BE2C (cell line): ENCODE data around the gene CDKN3.

Source experiments
- DNase-seq: peaks from one replicate; pipeline ENCODE4 v3.0.0-alpha.2; 2020
- H3K27me3 ChIP-seq: fragments of 250-450 bp; sonication (Bioruptor Pico); 2 replicates; pipeline ENCODE4 v1.5.1; 2020; ENCODE audit warnings: mild to moderate bottlenecking
- H3K36me3 ChIP-seq: fragments of 250-450 bp; sonication (Bioruptor Pico); 2 replicates; pipeline ENCODE4 v1.5.1; 2020; ENCODE audit warnings: mild to moderate bottlenecking
- H3K4me1 ChIP-seq: fragments of 250-450 bp; sonication (Bioruptor Pico); 2 replicates; pipeline ENCODE4 v1.5.1; 2020
- H3K4me3 ChIP-seq: 2 replicates; pipeline ENCODE4 v1.5.1; 2011; ENCODE audit warnings: low read depth, low read length
- H3K9me3 ChIP-seq: fragments of 250-450 bp; sonication (Bioruptor Pico); 2 replicates; pipeline ENCODE4 v1.5.1; 2020
- TF ChIP-seq, protein P1 (sequence below): IDR thresholded peaks from 2 replicates; pipeline ENCODE4 v1.5.1; 2012; ENCODE audit warnings: mild to moderate bottlenecking, low read depth, low read length

The CDKN3 gene

GRCh38 chr14:54366736-54367735 lies 29.8 kb upstream of the CDKN3 start:
- Histone ChIP-seq H3K9me3 (no peaks in the 10 kb centered on the region), H3K36me3 (no peaks in the 10 kb centered on the region), H3K4me1 (no peaks in the 10 kb centered on the region), H3K4me3 (no peak overlapping the region), H3K27me3 (no peaks in the 10 kb centered on the region)
- DNase-seq = peak; percentile 41
- TF ChIP-seq, protein P1, sequence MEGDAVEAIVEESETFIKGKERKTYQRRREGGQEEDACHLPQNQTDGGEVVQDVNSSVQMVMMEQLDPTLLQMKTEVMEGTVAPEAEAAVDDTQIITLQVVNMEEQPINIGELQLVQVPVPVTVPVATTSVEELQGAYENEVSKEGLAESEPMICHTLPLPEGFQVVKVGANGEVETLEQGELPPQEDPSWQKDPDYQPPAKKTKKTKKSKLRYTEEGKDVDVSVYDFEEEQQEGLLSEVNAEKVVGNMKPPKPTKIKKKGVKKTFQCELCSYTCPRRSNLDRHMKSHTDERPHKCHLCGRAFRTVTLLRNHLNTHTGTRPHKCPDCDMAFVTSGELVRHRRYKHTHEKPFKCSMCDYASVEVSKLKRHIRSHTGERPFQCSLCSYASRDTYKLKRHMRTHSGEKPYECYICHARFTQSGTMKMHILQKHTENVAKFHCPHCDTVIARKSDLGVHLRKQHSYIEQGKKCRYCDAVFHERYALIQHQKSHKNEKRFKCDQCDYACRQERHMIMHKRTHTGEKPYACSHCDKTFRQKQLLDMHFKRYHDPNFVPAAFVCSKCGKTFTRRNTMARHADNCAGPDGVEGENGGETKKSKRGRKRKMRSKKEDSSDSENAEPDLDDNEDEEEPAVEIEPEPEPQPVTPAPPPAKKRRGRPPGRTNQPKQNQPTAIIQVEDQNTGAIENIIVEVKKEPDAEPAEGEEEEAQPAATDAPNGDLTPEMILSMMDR = peak; percentile 70

DNA sequence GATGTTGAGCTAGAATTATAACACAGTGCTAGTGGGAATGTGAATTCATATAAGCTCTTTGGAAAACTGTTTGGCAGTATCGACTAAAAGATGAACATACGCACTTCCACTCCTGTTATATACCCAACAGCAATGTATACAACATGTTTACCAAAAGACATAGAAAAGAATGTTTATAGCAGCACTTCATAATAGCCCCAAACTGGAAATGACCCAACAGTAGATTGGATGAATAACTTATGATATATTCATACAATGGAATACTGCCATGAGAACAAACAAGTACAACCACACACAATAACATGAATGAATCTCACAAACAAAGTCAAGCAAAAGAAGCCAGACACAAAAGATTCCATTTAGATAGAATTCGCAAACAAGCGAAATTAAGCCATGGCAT lies 28.5 kb upstream of the CDKN3 start:
- no peak overlapping the region for H3K4me3 ChIP-seq
- H3K9me3 ChIP-seq = no peaks in the 10 kb centered on the region
- TF ChIP-seq, protein P1 = no peak
- H3K27me3 ChIP-seq = no peaks in the 10 kb centered on the region
- H3K36me3 ChIP-seq = no peaks in the 10 kb centered on the region
- DNase-seq = no peak
- no peaks in the 10 kb centered on the region for H3K4me1 ChIP-seq

DNA sequence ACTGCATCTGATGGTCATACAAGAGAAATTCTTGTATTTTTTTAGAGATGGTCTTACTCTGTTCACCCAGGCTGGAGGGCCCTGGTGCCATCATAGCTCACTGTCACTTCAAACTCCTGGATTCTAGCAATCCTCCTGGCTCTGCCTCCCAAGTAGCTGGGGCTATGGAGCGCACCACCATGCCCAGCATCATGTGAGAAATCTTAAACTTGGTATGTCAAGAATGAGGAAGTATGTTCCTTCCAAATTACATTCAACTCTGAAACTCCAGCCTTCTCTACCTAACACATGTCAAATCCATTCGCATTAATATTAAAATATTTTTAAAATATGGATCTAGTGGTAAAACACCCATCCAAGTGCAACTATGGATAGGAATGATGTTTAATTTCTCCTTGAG lies 27.5 kb upstream of the CDKN3 start:
- DNase-seq = no peak
- H3K4me3 ChIP-seq = no peak overlapping the region
- no peaks in the 10 kb centered on the region for H3K27me3 ChIP-seq
- H3K9me3 ChIP-seq = no peaks in the 10 kb centered on the region
- H3K36me3 ChIP-seq = no peaks in the 10 kb centered on the region
- H3K4me1 ChIP-seq = no peaks in the 10 kb centered on the region
- TF ChIP-seq, protein P1 = no peak

DNA sequence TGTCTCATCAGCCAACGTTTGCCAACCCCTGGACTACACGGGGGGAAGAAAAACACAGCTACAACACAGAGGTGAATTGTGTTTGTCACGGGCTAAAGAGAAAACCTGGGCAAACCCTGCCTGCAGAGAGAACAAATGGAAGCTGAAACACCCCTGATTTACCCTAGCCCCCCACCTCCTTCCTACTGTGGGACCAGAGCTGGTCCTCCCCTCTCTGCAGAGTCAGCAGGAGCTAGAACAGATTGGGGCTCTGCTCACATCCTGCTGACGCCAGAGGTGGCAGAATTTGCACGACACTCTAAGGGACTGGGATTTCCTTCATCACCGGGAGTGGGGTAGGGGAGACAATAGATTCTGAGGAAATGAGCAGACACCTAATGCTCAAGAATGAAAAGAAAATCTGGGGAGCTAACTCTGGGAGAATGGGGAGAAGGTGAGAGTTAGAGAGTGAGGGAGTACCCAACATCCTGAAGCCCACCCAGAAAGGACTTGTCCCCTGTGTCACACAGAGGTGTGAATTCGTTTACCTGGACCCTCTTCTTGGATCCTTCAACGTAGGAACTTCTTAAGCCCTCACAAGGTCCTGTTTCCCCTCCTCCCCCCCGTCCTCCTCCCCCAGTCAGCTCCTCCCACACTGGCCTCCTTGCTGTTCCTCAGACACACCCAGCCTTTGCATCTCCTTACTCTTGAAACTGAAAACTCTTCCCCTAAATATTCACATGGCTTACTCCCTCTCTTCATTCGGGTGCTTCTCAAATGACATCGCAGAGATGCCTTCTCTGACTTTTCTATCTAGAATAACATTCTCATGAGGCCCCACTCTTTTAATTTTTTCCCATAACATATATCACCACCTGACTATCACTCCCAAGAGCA lies 26.2 kb upstream of the CDKN3 start:
- DNase-seq = no peak
- H3K36me3 ChIP-seq = no peaks in the 10 kb centered on the region
- no peak overlapping the region for H3K4me3 ChIP-seq
- H3K27me3 ChIP-seq = no peaks in the 10 kb centered on the region
- no peaks in the 10 kb centered on the region for H3K9me3 ChIP-seq
- no peaks in the 10 kb centered on the region for H3K4me1 ChIP-seq
- TF ChIP-seq, protein P1 = no peak

DNA sequence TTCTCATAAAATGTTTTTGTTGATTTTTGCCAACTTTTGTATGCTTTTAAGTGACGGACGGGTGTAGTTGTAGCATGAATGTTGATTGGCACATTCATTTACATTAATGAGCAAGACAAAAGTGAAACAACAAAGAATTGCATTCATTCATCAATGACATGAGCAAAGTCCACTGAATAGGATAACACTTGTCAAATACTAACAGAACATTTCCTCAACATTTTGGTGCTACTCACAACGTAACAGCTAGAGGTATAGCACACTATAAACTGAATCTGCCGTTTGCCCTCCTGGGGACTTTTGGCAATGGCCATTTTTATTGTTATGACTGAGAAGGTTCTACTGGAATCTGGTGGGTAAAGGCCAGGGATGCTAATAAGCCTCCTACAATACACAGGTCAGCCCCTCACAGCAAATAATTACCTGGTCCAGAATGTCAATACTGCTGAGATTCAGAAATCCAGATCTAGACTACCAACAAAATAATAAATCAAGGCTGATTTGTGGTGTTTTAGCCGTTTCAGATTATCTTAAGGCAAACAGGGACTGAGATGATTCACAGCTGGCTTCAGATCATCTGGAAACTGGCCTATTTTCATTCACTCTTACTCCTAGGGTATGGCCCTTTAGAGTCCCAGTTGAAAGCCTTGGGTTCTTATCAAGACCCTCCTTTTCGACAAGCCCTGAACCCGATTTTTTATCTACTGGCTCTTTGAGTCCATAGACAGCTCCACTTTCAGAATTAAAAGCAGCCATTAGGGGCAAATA lies 22.5 kb upstream of the CDKN3 start:
- Histone ChIP-seq H3K36me3 (no peaks in the 10 kb centered on the region), H3K4me1 (no peaks in the 10 kb centered on the region), H3K9me3 (no peaks in the 10 kb centered on the region), H3K27me3 (0 out of 2 replicates have a peak, but pooled peaks cover 6% of the 10 kb centered on the region), H3K4me3 (no peak overlapping the region)
- TF ChIP-seq, protein P1 = no peak
- no peak for DNase-seq
